Glomerular visceral epithelial cell (primary cell): ENCODE data around the gene CRADD.
A peak's percentile ranks its signal among the peaks of the same experiment; 100 is the strongest.
"Not testable (repeated sequence)": the region's sequence is repeated elsewhere in the genome, so short reads cannot be mapped to it uniquely, and the experiment has no call there.

Experiments used
- DNase-seq: peaks from one replicate; pipeline ENCODE4 v3.0.0-alpha.2; 2016; ENCODE audit errors: extremely low spot score

CRADD gene

DNA sequence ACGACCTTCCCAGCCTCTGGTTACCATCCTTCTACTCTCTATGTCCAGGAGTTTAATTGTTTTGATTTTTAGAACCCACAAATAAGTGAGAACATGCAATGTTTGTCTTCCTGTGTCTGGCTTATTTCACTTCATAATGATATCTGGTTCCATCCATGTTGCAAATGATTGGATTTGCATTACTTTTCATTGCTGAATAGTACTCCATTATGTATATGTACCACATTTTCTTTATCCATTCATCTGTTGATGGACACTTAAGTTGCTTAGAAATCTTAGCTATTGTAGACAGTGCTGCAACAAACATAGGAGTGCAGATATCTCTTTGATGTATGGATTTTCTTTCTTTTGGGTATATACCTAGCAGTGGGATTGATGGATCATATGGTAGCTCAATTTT is 194.4 kb downstream of the CRADD start:
- DNase-seq = not testable (repeated sequence)

DNA sequence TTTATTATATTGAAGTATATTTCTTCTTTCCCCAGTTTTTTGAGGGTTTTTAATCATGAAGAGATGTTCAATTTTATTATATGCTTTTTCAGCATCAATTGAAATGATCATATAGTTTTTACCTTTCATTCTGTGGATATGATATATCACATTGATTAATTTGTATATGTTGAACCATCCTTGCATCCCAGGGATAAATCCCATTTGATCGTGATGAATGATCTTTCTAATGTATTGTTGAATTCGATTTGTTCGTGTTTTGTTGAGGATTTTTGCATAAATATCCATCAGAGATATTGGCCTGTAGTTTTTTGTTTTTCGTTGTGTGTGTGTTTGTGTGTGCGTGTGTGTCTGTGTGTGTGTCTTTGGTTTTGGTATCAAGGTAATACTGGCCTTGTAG is 196.4 kb downstream of the CRADD start:
- no peak for DNase-seq

DNA sequence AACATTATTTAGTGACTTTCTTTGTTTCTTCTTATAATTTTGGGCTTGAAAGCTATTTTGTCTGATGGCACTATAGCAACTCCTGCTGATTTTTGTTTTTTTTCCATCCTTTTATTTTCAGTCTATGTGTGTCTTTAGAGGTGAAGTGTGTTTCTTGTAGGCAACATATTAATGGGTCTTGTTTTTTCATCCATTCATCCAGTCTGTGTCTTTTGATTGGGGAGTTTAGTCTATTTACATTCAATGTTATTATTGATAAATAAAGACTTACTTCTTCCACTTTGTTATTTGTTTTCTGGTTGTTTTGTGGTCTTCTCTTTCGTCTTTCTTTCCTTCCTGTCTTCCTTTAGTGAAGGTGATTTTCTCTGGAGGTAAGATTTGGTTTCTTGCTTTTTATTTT is 198.0 kb downstream of the CRADD start:
- no peak for DNase-seq

DNA sequence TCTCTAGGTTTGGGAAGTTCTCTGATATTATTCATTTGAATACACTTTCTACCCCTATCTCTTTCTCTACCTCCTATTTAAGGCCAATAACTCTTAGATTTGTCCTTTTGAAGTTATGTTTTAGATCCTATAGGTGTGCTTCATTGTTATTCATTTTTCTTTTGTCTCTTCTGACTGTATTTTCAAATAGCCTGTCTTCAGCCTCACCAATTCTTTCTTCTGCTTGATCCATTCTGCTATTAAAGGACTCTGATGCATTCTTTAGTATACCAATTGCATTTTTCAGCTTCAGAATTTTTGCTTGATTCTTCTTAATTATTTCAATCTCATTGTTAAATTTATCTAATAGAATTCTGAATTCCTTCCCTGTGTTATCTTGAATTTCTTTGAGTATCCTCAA is 199.2 kb downstream of the CRADD start:
- no peak for DNase-seq

DNA sequence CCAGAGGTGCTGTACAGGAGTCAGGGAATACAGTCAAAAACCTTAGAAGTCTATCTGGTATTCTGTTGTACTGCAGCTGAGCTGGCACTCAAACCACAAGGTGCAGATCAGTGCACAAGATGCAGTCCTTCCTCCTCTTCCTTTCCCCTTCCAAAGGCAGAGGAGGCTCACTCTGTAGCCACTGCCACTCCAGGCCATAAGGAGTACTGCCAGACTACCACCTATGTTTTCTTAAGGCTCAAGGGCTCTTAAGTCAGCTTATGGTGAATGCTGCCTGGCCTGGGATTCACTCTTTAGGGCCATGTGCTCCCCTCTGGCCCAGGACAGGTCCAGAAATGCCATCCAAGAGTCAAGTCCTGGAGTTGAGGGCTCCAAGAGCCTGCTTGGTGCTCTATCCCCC is 200.3 kb downstream of the CRADD start:
- DNase-seq = peak; percentile 18

DNA sequence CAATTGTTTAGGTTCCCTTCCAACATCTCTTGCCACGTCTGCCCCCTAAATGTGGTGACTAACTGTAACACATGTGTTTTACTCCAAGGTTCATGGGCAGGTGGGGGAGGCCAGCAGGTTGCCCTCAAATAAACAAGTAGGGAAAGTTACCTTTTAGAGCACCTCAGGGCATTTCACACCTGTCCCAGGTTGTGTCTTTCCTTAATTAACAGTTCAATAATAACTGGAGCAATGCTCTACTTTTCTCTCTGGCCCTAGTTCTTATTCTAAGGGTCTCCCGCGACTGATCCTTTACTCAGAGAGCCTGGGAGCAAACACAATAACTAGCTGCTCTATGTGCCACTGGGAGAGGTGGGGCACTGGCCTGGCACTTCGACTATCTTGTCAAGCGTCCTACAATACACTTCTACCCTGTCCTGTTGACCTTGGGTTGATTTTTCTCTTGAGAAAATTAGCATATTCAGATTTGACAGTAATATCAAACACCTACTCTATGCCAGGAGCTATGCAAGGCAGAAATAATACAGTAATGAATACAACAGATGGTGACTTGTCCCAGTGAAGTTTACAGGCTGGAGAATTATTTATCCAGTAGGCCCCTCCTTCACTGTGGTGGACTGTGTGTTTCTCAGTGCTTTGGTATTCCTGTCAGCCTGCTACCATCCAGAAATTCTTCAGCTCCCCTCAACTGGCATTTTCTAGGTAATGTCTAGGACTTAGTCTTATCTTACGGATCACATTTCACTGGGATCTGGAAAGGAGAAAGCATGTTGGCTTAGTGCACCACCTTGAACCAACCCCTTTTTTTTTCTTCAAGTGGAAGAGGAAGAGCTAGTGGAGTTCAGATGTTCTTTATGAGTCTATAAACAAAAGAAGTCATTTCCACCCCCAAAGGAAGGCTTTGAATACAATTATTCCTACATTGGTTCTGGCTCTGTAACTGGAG is 202.6 kb downstream of the CRADD start:
- peak; percentile 82 for DNase-seq

DNA sequence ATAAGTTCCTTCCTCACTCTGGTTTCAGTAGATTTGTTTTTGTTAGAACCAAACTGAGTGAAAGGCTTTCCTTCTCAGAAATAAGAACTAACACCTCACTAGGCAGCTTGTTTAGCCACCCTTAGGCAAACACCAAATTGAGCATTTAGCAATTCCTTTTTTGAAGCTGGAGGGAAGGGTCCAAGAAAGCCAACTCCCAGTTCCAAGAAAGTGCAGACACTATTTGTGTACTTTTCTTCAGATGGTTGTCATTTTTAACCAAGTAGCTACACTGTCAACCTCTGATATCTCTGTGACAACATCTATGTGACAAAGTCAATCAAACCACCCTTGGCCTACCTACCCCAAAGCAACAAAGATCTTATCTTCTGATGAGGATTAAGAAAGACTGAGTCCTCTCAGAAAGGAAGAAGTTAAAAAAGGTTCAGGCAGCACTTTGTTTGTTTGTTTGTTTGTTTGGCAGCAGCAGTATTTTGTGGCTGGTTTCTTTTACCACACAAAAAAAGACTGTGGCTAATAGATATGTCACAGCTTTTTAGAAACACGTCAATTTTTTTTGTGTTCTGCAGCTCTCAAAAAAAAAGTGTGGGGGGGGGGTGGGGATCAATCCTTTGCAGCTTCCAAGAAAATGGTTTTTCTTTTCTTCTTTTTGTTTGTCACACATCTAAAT is 203.8 kb downstream of the CRADD start:
- DNase-seq = no peak

DNA sequence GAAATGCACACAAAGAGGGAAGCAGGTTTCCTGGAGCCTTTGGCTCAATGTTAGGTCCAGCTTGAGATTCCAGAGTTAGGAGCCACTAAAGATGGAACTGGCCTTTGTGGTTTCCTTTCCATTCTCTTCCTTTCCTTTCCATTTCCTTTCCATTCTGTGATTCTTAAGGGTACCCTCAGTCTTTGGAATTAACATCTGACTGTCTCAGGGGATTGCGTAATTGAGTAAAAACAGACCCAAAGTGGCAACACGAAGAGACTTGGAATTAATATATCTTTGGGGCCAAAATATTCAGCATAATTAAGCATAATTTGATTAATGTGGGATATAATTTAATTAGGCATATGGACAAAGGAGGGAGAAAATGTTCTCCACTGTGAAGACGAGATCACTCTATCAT is 205.6 kb downstream of the CRADD start:
- DNase-seq = no peak

DNA sequence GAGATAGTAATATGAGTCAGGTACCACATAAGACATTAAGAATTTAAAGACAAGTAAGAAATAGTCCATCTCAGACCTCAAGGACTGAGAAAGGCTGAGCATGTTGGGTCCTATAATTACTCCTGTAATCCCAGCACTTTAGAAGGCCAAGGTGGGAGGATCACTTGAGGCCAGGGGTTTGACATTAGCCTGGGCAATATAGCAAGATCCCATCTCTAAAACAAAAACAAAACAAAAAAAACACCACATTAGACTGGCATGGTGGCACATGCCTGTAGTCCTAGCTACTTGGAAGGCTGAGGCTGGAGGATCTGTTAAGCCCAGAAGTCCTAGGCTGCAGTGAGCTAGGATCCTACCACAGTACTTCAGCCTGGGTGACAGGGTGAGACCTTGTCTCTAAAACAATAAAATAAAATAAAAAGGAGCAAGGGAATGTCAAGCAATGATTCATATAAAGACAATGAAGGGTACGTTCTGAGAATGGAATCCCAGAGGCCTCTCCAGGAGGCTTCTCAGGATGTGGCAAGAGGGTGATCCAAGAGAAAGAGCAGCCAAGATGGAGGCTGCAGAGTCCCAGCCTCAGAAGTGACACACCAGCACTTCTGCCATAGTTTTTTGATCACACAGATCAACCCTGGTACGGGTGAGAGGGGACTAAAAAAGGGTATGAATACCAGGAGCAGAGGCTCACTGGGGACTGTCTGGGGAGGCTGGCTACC is 206.4 kb downstream of the CRADD start:
- DNase-seq = peak; percentile 66

DNA sequence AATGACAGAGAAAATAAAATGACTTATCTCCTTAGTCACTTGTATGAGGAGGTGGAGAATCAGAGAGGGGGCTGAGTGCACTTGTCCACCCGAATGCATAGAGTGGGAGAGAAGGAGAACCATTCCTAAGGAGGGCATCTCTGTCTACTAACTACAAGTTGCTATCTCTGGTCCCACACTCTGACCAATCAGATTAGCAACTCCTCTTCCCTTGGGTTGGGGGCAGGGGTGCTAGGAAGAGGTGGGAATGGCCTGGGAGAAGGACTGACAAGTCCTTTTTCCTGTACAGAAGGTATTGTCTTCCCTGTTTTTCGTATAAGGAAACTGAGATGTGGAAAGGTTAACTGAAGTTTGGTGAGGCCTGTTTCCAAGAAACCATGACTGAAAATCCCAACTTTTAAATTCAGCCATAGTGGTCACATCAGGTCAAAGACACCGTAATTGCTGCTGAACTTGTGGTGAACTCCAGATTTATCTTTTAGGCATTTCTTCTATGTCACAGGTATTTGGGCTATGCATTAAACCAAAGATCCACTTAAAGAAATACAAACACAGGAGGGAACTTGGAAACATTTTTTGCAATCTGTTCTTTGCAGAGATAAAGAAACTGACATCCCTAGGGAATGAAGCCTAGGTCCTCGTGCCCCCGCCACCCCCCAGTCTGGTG is 207.8 kb downstream of the CRADD start:
- DNase-seq = peak; percentile 11

DNA sequence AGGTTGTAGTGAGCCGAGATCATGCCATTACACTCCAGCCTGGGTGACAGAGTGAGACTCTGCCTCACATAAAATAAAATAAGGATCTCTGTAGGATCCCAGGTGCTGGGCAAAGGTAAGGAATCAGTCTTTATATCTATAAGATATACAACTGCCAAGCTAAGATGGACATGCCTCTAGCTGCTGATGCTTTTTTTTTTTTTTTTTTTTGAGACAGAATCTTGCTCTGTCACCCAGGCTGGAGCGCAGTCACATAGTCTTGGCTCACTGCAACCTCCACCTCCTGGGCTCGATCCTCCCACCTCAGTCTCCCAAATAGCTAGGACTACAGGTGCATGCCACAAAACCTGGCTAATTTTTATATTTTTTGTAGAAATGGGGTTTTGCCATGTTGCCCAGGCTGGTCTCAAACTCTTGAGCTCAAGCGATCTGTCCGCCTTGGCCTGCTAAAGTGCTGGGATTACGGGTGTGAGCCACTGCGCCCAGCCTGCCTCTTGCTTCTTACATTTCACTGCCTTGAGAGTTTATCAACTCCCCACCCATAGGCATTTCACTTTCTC is 208.9 kb downstream of the CRADD start:
- not testable (repeated sequence) for DNase-seq

DNA sequence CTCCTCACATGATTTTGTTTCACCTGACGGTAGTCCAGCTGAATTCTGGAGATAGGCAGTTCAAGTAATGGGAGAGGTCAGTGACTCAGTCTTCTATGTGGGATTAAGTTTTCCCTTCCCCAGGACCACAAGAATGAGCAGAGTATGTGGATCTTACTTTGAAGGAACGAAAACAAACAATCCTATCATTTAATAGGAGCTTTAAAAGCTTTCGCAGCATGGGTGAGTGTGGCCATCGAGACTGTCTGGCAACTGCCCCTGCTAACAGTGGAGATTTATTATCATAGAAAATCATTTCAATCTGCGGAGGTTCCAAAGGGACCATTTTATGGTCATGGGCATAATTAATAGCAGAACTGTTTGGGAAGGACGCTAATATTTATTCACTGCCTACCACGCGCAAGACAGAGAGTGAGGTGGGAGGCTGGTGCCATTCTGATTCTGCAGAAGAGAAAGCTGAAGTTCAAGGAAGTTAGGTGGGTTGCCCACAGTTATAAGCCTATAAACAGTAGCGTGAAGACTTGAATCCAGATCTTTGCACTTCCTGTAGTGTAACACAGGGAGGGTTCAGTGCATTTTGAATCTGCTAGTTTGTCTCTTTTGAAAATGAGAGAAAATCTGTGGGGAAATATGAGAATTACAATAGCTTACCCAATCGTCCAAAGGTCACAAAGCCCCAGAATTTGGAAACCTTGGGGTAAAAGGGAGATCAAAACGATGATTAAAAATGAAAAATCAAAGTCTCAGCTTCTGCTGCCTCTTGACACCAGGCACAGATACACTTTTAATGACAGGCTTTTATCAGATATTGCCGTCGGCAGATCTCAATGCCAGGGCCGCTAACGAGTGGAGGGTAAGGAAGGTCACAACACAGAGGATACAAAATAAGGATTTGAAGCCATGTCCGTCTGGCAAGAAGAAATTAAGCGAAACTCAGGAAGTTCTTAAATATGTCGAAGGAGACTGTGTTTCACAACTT is 209.6 kb downstream of the CRADD start:
- DNase-seq = peak; percentile 66

DNA sequence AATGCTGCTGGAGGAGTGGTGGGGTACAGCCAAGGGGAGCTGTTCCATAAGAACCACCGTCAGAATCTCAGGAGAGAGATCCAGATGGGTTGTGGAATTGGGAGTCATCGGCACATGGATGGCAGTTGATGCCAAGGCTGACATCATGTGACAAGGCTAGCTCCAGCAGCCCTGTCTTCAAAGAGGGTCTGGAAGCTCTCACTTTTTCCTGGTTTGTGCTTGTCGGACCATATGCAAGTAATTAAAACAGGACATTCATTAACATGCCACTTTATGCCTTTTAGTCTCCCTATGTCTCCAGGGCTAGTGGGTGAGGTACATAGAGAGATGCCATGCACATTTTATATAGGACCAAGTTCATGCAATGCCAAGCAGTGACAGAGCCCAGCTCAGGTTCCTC is 211.8 kb downstream of the CRADD start:
- DNase-seq = no peak

DNA sequence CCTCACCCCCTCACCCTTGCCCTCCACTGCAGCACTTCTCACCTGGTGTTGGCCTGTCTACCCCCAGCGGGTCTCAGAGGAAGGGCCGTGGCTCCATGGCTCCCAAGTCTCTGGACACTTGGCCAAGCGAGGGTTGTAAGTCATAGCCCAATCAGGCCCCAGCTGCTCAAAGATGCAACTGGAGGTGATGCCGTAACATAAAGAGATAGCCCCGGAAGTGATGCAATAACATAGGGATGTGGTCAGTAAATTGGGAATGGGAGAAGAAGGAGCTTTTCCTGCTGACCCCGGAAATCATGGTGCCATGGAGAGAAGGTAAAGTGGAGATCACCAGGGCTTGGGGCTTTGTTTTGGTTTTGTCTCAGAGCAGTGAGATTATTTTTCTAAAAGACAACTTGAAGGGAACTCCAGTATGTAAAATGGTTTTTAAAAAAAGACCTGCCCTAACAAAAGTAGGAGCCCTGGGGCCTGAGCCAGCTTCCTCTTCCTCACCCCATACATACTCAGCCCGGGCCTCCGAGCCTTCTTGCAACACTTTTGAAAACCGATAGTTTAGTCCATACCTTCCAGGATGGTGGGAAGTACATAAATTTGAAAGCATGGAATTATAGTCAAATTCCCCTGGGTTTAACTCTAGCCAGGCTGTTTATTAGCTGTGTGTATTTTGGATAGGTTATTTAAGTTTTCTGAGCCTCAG is 212.5 kb downstream of the CRADD start:
- DNase-seq = no peak

DNA sequence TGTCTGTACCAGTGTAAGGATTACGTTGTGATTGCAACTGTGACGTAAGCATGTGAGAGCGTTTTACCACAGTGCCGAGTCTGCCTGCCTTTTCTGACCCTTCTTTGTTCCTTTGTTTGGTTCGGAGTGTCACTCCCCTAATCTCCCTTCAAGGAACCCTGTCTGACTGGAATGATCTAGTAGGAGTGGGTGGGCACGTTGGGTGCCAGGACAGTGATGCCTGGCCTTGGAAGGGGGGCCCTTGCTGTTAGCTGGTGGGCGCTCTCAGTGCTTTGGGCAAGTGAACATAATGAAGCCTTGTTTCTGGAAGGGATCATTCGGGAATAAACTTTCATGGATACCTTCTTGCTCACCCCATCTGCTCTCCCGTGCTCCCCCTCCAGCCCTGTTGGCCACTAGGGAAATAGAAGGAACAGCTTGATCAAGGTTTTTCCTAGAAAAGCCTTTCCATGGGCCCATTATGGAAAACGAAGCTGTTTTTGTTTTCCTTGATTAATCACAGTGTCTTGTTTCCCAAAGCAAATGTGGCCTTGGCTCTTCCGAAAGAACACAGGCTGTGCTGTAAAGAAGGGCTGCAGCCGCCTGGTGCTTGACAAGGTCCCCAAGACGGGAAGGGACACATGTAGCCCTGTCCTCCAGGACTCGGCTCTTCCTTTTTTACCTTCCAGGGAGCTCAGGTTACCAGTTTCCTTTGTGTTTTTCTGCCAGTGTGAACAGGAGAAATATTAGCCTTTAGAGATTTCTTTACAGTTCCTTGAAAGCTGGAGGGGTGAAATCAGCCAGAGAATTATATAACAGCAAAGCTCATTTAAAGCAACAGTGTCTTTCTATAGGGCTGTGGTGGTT is 215.5 kb downstream of the CRADD start:
- no peak for DNase-seq

DNA sequence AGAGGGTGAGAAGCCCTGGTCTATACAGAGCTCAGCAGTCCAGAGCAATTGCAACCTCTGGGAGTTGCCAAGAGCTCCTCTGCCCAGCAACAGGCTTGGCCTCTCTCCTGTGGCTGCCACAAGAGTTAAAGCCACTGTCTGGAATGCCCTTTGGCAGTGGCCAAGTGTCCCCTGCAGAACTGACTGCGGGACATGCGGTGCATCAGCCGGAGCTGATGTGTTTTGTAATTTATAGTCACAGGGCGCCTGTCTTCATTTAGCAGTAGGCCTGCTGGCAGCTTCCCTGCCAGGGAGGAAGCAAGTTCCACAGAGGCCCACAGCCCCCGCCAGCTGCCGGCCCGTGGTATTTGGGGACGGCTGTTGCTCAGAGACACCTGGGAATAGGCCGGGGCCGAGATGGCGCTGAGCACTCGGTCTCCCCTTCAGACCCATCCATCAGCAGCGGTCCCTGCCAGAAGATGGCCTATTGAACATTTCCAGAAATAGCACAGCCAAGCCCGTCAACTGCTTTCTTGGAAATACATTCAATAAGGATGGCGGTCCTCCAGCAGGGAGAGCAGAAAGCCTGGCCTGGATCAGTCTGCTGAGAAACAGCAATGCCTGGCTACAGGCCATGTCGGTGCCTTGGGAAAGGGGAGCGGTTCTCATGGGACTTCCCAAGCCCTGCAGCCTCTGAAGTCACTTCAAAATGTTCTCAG is 217.4 kb downstream of the CRADD start:
- DNase-seq = no peak

DNA sequence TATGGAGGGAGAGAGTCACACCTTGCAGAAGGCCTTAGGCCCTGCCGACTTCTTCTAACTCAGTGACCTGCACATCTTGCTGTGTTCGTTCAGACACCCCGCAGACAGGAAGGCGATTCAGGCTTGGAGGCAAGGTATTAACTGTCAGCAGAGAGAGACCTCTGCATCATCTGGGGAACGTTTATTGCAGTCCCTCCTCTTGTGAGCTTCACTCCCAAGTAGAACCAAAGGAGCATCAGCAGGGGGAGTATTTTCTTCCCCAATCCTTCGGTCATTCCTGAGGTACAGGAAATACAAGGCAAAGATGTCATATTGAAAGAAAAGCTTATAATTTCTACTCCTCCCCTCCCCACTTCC is 217.9 kb downstream of the CRADD start:
- DNase-seq = no peak

DNA sequence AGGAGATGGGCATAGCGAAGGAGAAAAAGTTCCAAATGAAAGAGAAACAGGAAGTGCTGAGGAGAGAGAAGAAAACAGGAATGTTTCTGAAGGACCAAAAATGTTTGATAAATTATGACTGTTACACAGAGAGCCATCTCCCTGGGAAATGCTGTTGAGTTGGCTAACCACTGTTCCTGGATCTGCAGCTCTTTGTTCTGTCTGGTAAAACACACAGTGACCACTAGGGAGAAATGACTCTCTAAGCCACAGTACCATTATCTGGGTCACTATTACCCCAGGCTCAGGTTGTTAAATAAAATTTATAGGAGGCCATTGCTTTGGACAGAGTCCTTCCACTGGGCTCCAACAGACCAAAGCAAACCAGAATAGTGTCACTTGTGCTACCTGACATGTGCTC is 219.3 kb downstream of the CRADD start:
- DNase-seq = no peak
